Karpas-422 (cell line): ENCODE results near the gene CDT1. TPM values are rescaled to one million over a fixed set of nuclear protein-coding genes. Genes with fewer than 3 reads are reported as not detected.

Source experiments
- DNase-seq: peaks from one replicate; pipeline ENCODE4 v3.0.0-alpha.2; 2015
- H2AFZ ChIP-seq: fragments of 200-600 bp; sonication (generic); 2 replicates; pipeline ENCODE4 v1.6.1; 2014; ENCODE audit warnings: antibody characterized with exemption, low read length, mixed read lengths
- H3K27ac ChIP-seq: fragments of 200-600 bp; sonication (generic); 2 replicates; pipeline ENCODE4 v1.5.1; 2014; ENCODE audit warnings: mild to moderate bottlenecking, low read length, moderate library complexity
- H3K27me3 ChIP-seq: fragments of 200-600 bp; sonication (generic); 2 replicates; pipeline ENCODE4 v1.6.1; 2014; ENCODE audit warnings: low read length, mixed read lengths
- H3K36me3 ChIP-seq: fragments of 200-600 bp; sonication (generic); 2 replicates; pipeline ENCODE4 v1.6.1; 2014; ENCODE audit warnings: low read length, mixed read lengths; ENCODE audit not compliant: insufficient read depth
- H3K4me1 ChIP-seq: fragments of 200-600 bp; sonication (generic); 2 replicates; pipeline ENCODE4 v1.6.1; 2014; ENCODE audit warnings: mild to moderate bottlenecking, low read length, mixed read lengths
- H3K4me2 ChIP-seq: fragments of 200-600 bp; sonication (generic); 2 replicates; pipeline ENCODE4 v1.6.1; 2014; ENCODE audit warnings: low read length, low read depth, mild to moderate bottlenecking; ENCODE audit not compliant: poor library complexity, severe bottlenecking
- H3K4me3 ChIP-seq: fragments of 200-600 bp; sonication (generic); 2 replicates; pipeline ENCODE4 v1.5.1; 2014; ENCODE audit warnings: mild to moderate bottlenecking, antibody characterized with exemption, low read length, mixed read lengths
- H3K79me2 ChIP-seq: fragments of 200-600 bp; sonication (generic); 2 replicates; pipeline ENCODE4 v1.6.1; 2014; ENCODE audit warnings: mild to moderate bottlenecking, low read length, mixed read lengths
- H3K9ac ChIP-seq: fragments of 200-600 bp; sonication (generic); 2 replicates; pipeline ENCODE4 v1.6.0; 2014; ENCODE audit warnings: low read length
- H3K9me2 ChIP-seq: fragments of 200-600 bp; sonication (generic), shearing (Covaris generic); replicated peaks from 2 replicates; pipeline ENCODE4 v1.6.0; 2014; ENCODE audit warnings: mild to moderate bottlenecking, low read length, moderate library complexity; ENCODE audit not compliant: insufficient read depth
- H3K9me3 ChIP-seq: fragments of 300-700, 200-600 bp; sonication (generic); 2 replicates; pipeline ENCODE4 v1.6.1; 2014; ENCODE audit warnings: low read length, mixed read lengths
- H4K20me1 ChIP-seq: fragments of 200-600 bp; sonication (generic); 2 replicates; pipeline ENCODE4 v1.6.1; 2014; ENCODE audit warnings: mild to moderate bottlenecking, antibody characterized with exemption, low read length, low read depth; ENCODE audit not compliant: insufficient read depth
- total RNA-seq: library from RNA; depleted of rRNA; stranded (reverse); fragments of >200 nt; shearing (Covaris generic); gene quantifications from 2 replicates; pipeline ENCODE4 v1.2.3, GENCODE V29; 2014; ENCODE audit warnings: low replicate concordance

CDT1 gene
- total RNA-seq, 1 experiment from 2014 or later: 20.4 TPM

DNA sequence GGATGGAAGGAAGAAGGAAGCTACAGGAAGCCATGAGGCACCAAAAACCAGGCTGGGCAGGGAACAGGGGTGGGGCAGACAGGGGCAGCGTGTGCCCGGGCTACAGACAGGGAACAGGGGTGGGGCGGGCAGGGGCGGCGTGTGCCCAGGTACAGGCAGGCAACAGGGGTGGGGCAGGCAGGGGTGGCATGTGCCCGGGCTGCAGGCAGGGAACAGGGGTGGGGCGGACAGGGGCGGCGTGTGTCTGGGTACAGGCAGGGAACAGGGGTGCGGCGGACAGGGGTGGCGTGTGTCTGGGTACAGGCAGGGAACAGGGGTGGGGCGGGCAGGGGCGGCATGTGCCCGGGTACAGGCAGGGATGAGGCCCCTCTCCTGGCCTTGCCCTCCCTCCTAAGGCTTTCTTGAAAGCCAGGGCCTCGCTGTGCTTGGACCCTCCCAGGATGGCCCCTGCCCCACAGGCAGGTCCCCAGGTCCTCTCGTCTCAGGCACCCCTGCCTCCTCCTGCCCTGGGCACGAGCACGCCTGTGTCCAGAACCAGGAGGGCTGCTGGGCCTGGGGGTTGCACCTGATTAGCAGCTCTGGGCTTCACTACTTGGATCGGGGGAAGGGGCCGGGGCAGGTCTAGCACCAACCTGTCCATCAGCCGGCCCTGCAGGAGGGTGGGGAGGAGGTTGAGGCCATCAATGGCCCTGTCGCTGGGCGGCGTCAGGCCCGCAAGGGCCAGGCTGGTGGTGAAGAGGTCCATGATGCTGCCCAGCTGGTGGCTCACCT lies 22.7 kb downstream of the CDT1 start:
- H3K9me2 ChIP-seq: no peaks in the 10 kb centered on the region
- no peaks in the 10 kb centered on the region for H3K36me3 ChIP-seq
- no peaks in the 10 kb centered on the region for H3K4me1 ChIP-seq
- no peak overlapping the region for H2AFZ ChIP-seq
- H3K27me3 ChIP-seq: no peaks in the 10 kb centered on the region
- no peaks in the 10 kb centered on the region for H3K79me2 ChIP-seq
- no peak overlapping the region for H3K9ac ChIP-seq
- H4K20me1 ChIP-seq: no peaks in the 10 kb centered on the region
- H3K27ac ChIP-seq: no peak overlapping the region
- H3K4me3 ChIP-seq: no peak overlapping the region
- H3K4me2 ChIP-seq: no peak overlapping the region
- no peaks in the 10 kb centered on the region for H3K9me3 ChIP-seq
- no peak for DNase-seq

DNA sequence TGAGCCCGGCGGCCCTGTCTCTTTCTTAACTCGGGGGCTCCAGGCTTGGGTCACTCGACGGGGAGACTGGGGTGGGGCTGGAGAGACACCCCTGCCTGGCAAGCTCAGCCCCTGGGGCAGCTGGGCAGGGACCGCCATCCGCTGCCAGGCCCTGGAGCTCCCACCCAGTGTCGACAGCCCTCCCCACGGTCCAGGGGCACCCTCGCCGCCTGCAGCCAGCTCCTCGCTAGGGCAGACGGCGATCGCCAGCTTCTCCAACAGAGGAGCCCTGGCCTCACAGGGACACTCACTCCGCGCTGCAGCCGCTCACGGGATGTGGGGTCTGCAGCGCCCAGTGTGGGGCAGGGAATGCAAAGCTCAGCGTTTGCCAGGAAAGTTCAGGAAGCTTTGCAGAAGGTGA lies 24.1 kb downstream of the CDT1 start:
- H3K27me3 ChIP-seq: no peaks in the 10 kb centered on the region
- no peaks in the 10 kb centered on the region for H3K79me2 ChIP-seq
- DNase-seq: no peak
- H3K4me3 ChIP-seq: no peak overlapping the region
- H3K27ac ChIP-seq: no peak overlapping the region
- H3K9me3 ChIP-seq: no peaks in the 10 kb centered on the region
- H3K9me2 ChIP-seq: no peaks in the 10 kb centered on the region
- H3K4me2 ChIP-seq: no peak overlapping the region
- H2AFZ ChIP-seq: no peak overlapping the region
- no peaks in the 10 kb centered on the region for H4K20me1 ChIP-seq
- H3K4me1 ChIP-seq: no peaks in the 10 kb centered on the region
- no peak overlapping the region for H3K9ac ChIP-seq
- H3K36me3 ChIP-seq: no peaks in the 10 kb centered on the region

DNA sequence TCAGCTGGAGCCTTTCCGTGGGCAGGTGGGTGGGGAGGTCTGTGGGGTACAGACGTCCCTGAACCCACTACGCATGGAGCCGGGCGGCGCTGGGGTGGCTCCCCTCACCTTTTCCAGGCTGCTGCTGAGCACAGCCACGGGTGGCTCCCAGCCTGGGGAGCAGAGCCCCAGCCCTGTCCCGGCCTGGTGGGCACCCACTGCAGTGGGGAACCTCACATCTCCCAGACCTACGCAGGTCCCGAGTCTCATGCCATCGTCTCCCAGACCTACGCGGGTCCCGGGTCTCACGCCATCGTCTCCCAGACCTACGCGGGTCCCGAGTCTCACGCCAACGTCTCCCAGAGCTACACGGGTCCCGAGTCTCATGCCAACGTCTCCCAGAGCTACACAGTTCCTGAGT lies 25.1 kb downstream of the CDT1 start:
- Histone ChIP-seq H3K79me2 (no peaks in the 10 kb centered on the region), H3K9ac (no peak overlapping the region), H3K27ac (no peak overlapping the region), H3K9me2 (no peaks in the 10 kb centered on the region), H3K4me3 (no peak overlapping the region), H3K27me3 (no peaks in the 10 kb centered on the region), H3K4me2 (no peak overlapping the region), H4K20me1 (no peaks in the 10 kb centered on the region), H3K36me3 (no peaks in the 10 kb centered on the region), H3K4me1 (no peaks in the 10 kb centered on the region), H3K9me3 (no peaks in the 10 kb centered on the region), H2AFZ (no peak overlapping the region)
- no peak for DNase-seq

DNA sequence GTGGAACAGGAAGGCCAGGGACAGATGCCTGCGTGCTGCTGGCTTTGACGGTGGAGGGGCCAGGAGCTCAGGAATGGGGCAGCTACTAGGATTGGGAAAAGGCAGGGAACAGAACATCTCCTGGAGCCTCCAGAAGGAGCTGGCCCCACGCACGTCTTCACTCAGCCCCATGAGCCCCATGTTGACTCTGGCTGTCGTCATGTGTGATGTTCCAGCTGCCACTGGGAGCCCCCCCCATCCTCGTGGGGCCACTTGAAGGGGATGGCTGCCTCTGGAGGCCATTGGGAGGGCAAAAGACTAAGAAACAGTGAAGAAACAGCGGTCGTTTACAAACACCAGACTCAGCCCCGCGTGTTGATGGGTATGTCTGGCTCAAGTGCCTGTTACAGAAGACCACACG lies 26.7 kb downstream of the CDT1 start:
- no peak overlapping the region for H3K4me2 ChIP-seq
- no peaks in the 10 kb centered on the region for H3K9me3 ChIP-seq
- H4K20me1 ChIP-seq: no peaks in the 10 kb centered on the region
- H3K9me2 ChIP-seq: no peaks in the 10 kb centered on the region
- H3K27ac ChIP-seq: no peak overlapping the region
- no peaks in the 10 kb centered on the region for H3K27me3 ChIP-seq
- no peaks in the 10 kb centered on the region for H3K36me3 ChIP-seq
- no peaks in the 10 kb centered on the region for H3K79me2 ChIP-seq
- no peak overlapping the region for H3K9ac ChIP-seq
- no peak overlapping the region for H3K4me3 ChIP-seq
- no peak for DNase-seq
- H3K4me1 ChIP-seq: no peaks in the 10 kb centered on the region
- no peak overlapping the region for H2AFZ ChIP-seq

DNA sequence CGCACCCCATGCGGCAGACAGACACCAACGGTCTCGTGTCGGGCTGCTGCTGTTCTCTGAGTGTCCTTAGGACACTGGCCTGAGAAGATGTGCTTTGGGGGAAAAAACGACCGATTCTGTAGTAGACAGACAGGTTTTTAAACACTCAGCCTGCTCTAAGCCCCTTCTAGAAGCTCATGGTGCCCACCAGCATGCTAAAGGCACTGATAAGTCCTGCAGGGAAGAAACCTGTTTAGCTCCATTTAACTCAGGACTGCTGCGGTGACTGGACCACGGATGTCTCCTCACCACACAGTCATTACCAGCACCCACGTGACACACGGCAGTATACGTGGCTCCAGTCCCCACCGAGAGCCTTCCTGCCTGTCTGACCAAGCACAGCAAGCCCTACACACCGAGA lies 27.2 kb downstream of the CDT1 start:
- no peak for DNase-seq
- H2AFZ ChIP-seq: no peak overlapping the region
- no peaks in the 10 kb centered on the region for H3K79me2 ChIP-seq
- H3K4me3 ChIP-seq: no peak overlapping the region
- no peaks in the 10 kb centered on the region for H3K9me3 ChIP-seq
- no peak overlapping the region for H3K27ac ChIP-seq
- H3K27me3 ChIP-seq: no peaks in the 10 kb centered on the region
- H3K9ac ChIP-seq: no peak overlapping the region
- no peak overlapping the region for H3K4me2 ChIP-seq
- no peaks in the 10 kb centered on the region for H3K4me1 ChIP-seq
- H4K20me1 ChIP-seq: no peaks in the 10 kb centered on the region
- H3K36me3 ChIP-seq: no peaks in the 10 kb centered on the region
- no peaks in the 10 kb centered on the region for H3K9me2 ChIP-seq

DNA sequence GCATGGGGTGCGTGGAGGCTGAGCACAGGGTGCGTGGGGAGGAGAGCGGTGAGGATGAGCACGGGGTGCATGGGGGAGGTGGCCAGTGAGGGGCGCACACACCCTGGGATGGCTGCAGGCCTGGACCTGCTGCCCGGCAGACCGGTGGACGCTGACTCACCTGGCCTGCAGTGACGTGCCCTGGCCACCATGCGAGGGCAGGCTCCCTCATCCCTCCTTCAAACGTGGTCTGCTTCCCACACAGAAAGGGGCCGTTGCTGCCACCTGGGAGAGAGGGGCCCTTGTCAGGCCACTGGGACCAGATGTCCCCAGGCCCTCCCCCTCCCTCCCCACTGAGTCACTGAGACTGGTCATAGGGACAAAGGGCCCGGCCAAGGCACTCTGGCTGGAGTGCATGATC lies 28.2 kb downstream of the CDT1 start:
- Histone ChIP-seq H3K27me3 (no peaks in the 10 kb centered on the region), H3K79me2 (no peaks in the 10 kb centered on the region), H3K4me1 (no peaks in the 10 kb centered on the region), H3K4me3 (no peak overlapping the region), H3K9me3 (no peaks in the 10 kb centered on the region), H3K36me3 (no peaks in the 10 kb centered on the region), H3K9ac (no peak overlapping the region), H4K20me1 (no peaks in the 10 kb centered on the region), H3K27ac (no peak overlapping the region), H2AFZ (no peak overlapping the region), H3K4me2 (no peak overlapping the region), H3K9me2 (no peaks in the 10 kb centered on the region)
- no peak for DNase-seq

DNA sequence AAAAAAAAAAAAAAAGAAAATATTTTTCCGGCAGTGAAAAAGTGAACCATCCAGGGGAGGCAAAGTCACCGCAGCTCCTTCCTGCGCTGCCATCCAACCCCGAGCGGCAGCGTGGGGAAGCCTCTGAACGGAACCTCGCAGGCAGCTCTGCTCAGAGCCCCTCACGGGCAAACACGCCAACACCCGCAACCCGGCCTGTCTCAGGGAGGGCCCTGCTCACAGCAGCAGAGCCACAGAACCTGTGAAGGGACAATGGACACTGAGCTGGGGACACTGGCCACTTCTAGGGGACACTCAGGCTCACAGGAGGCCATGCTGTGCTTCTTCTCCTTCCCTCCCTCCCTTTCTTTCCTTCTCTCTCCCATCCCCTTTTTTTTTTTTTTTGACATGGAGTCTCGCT lies 29.5 kb downstream of the CDT1 start:
- Histone ChIP-seq H2AFZ (no peak overlapping the region), H3K9me2 (no peaks in the 10 kb centered on the region), H3K36me3 (no peaks in the 10 kb centered on the region), H3K79me2 (no peaks in the 10 kb centered on the region), H3K9ac (no peak overlapping the region), H3K27me3 (no peaks in the 10 kb centered on the region), H4K20me1 (no peaks in the 10 kb centered on the region), H3K4me1 (no peaks in the 10 kb centered on the region), H3K4me2 (no peak overlapping the region), H3K4me3 (no peak overlapping the region), H3K9me3 (no peaks in the 10 kb centered on the region), H3K27ac (no peak overlapping the region)
- DNase-seq: no peak

DNA sequence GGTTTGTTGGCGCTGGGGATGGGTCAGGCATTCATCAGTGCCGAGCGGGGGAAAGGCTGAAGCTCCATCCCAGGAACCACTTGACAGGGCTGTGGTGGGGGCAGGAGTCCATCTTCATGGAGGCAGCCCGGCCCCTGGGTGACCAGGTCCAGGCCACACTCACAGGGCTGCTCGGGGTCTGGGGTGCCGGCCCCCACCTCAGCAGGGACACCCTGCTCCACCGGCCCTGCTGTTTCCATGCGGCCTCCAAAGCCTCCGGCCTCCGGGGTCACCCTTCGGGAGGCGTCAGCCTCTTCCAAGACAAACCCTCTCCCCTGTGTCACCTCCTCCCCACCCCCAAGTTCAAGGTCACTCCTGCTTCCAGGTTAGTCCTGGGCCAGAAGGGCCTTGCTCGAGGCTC lies 31.1 kb downstream of the CDT1 start:
- H3K27me3 ChIP-seq: no peaks in the 10 kb centered on the region
- H3K4me1 ChIP-seq: no peaks in the 10 kb centered on the region
- H3K79me2 ChIP-seq: no peaks in the 10 kb centered on the region
- H4K20me1 ChIP-seq: no peaks in the 10 kb centered on the region
- DNase-seq: no peak
- H3K4me3 ChIP-seq: no peak overlapping the region
- H3K27ac ChIP-seq: no peak overlapping the region
- H3K9me2 ChIP-seq: no peaks in the 10 kb centered on the region
- H3K36me3 ChIP-seq: no peaks in the 10 kb centered on the region
- H3K9me3 ChIP-seq: no peaks in the 10 kb centered on the region
- H2AFZ ChIP-seq: no peak overlapping the region
- H3K9ac ChIP-seq: no peak overlapping the region
- H3K4me2 ChIP-seq: no peak overlapping the region
